Measurements from ENCODE around the gene ING2.
"Not testable (repeated sequence)": the region's sequence is repeated elsewhere in the genome, so short reads cannot be mapped to it uniquely, and the experiment has no call there.

ING2 gene

GRCh38 chr4:183550345-183551093 is 45.7 kb downstream of the ING2 start:
- no peak for DNase-seq

GRCh38 chr4:183552274-183553146 is 47.7 kb downstream of the ING2 start:
- no peak for DNase-seq

- DNase-seq = not testable (repeated sequence)
These were observed 48.3 kb downstream of the ING2 start for GRCh38 chr4:183553147-183553478.

- no peak for DNase-seq
These were observed 48.9 kb downstream of the ING2 start for GRCh38 chr4:183553601-183554345.

- no peak for DNase-seq
These were observed 49.5 kb downstream of the ING2 start for GRCh38 chr4:183554346-183554686.

- DNase-seq = no peak
These were observed 50.2 kb downstream of the ING2 start for GRCh38 chr4:183554878-183555585.

- no peak for DNase-seq
These were observed 52.1 kb downstream of the ING2 start for GRCh38 chr4:183556947-183557346.

- DNase-seq = no peak
These were observed 52.8 kb downstream of the ING2 start for GRCh38 chr4:183557611-183558010.

GRCh38 chr4:183558873-183559272 is 54.0 kb downstream of the ING2 start:
- DNase-seq = no peak

- DNase-seq = no peak
These were observed 57.0 kb downstream of the ING2 start for GRCh38 chr4:183561905-183562304.

Data from T1000 (cell line).